ENCODE results near the gene CSNK1G3.

DNA sequence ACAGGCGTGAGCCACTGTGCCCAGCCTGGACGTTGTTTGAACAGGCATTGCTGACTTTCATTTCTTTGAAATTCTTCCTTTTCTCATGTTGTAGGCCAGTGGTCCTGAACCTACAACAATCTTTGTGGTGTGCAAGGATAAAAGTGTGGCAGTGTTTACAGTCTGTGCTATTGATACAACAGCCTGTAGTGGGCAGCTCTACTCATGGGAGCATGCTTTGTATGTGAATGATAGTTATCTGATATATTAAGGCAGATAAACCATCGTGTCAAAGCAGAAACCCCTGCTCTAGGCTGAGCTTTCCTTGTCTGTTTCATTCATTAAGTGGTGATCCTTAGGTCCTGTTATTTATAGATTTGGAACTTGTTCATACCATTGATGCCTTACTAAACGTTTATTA is 42.6 kb downstream of the CSNK1G3 start:
- TF ChIP-seq, protein P1, sequence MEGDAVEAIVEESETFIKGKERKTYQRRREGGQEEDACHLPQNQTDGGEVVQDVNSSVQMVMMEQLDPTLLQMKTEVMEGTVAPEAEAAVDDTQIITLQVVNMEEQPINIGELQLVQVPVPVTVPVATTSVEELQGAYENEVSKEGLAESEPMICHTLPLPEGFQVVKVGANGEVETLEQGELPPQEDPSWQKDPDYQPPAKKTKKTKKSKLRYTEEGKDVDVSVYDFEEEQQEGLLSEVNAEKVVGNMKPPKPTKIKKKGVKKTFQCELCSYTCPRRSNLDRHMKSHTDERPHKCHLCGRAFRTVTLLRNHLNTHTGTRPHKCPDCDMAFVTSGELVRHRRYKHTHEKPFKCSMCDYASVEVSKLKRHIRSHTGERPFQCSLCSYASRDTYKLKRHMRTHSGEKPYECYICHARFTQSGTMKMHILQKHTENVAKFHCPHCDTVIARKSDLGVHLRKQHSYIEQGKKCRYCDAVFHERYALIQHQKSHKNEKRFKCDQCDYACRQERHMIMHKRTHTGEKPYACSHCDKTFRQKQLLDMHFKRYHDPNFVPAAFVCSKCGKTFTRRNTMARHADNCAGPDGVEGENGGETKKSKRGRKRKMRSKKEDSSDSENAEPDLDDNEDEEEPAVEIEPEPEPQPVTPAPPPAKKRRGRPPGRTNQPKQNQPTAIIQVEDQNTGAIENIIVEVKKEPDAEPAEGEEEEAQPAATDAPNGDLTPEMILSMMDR (conservative IDR thresholded peaks at IDR 0.05), result no peak
- no peak for TF ChIP-seq ZFX (IDR thresholded peaks at IDR 0.05)

Measured in C4-2B (cell line).